Measurements from ENCODE around the gene MRPL48.

MRPL48 gene

GRCh38 chr11:73893041-73893440, 105.4 kb downstream of the MRPL48 start:
- TF ChIP-seq TAF1 (IDR thresholded peaks at IDR 0.05; ENCODE audit: borderline replicate concordance, insufficient read depth, low read length), result no peak
- TF ChIP-seq FOXP2 (optimal IDR thresholded peaks at IDR 0.05; ENCODE audit: borderline replicate concordance, extremely low read depth, extremely low read length, insufficient read depth), result no peak

DNA sequence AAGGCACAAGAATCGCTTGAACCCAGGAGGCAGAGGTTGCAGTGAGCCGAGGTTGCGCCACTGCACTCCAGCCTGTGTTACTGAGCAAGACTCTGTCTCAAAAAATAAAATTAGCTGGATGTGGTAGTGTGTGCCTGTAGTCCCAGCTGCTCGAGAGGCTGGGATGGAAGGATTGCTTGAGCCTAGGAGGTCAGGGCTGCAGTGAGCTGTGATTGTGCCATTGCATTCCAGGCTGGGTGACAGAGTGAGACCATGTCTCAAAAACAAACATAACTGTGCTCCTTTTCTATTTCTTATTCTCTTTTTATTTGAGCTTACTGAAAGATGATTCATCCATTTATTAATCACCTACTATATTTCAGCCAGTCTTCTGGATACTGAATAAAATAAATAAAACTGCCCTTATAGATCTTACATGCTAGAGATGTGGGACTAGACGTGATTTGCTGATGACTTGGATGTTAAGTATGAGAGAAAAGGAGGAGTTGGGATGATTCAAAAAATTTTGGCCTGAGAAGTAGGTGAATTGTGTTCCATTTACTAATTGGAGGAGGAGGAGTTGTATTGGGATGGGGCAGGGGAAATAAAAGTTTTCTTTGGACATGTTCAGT, 107.2 kb downstream of the MRPL48 start:
- TF ChIP-seq, protein P1, sequence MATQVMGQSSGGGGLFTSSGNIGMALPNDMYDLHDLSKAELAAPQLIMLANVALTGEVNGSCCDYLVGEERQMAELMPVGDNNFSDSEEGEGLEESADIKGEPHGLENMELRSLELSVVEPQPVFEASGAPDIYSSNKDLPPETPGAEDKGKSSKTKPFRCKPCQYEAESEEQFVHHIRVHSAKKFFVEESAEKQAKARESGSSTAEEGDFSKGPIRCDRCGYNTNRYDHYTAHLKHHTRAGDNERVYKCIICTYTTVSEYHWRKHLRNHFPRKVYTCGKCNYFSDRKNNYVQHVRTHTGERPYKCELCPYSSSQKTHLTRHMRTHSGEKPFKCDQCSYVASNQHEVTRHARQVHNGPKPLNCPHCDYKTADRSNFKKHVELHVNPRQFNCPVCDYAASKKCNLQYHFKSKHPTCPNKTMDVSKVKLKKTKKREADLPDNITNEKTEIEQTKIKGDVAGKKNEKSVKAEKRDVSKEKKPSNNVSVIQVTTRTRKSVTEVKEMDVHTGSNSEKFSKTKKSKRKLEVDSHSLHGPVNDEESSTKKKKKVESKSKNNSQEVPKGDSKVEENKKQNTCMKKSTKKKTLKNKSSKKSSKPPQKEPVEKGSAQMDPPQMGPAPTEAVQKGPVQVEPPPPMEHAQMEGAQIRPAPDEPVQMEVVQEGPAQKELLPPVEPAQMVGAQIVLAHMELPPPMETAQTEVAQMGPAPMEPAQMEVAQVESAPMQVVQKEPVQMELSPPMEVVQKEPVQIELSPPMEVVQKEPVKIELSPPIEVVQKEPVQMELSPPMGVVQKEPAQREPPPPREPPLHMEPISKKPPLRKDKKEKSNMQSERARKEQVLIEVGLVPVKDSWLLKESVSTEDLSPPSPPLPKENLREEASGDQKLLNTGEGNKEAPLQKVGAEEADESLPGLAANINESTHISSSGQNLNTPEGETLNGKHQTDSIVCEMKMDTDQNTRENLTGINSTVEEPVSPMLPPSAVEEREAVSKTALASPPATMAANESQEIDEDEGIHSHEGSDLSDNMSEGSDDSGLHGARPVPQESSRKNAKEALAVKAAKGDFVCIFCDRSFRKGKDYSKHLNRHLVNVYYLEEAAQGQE (IDR thresholded peaks at IDR 0.05; ENCODE audit: insufficient read depth in 1 of 2, low read depth in 2 of 2, low read length in 2 of 2), result no peak
- TF ChIP-seq POLR2AphosphoS5 (IDR thresholded peaks at IDR 0.05; ENCODE audit: low read depth, low read length) (no peak), SIN3A (IDR thresholded peaks at IDR 0.05; ENCODE audit: borderline replicate concordance, insufficient read depth, low read length) (no peak), FOXP2 (optimal IDR thresholded peaks at IDR 0.05; ENCODE audit: borderline replicate concordance, extremely low read depth, extremely low read length, insufficient read depth) (no peak), TAF1 (IDR thresholded peaks at IDR 0.05; ENCODE audit: borderline replicate concordance, insufficient read depth, low read length) (no peak)

- TF ChIP-seq TAF1 (IDR thresholded peaks at IDR 0.05; ENCODE audit: borderline replicate concordance, insufficient read depth, low read length) (no peak), POLR2AphosphoS5 (IDR thresholded peaks at IDR 0.05; ENCODE audit: low read depth, low read length) (no peak), SIN3A (IDR thresholded peaks at IDR 0.05; ENCODE audit: borderline replicate concordance, insufficient read depth, low read length) (no peak), FOXP2 (optimal IDR thresholded peaks at IDR 0.05; ENCODE audit: borderline replicate concordance, extremely low read depth, extremely low read length, insufficient read depth) (no peak)
- TF ChIP-seq, protein P1 (IDR thresholded peaks at IDR 0.05; ENCODE audit: insufficient read depth in 1 of 2, low read depth in 2 of 2, low read length in 2 of 2), result no peak
Measured at GRCh38 chr11:73902303-73902702, 114.6 kb downstream of the MRPL48 start.

- TF ChIP-seq POLR2AphosphoS5 (IDR thresholded peaks at IDR 0.05; ENCODE audit: low read depth, low read length) (no peak), FOXP2 (optimal IDR thresholded peaks at IDR 0.05; ENCODE audit: borderline replicate concordance, extremely low read depth, extremely low read length, insufficient read depth) (no peak), SIN3A (IDR thresholded peaks at IDR 0.05; ENCODE audit: borderline replicate concordance, insufficient read depth, low read length) (no peak), TAF1 (IDR thresholded peaks at IDR 0.05; ENCODE audit: borderline replicate concordance, insufficient read depth, low read length) (no peak)
- TF ChIP-seq, protein P1 (IDR thresholded peaks at IDR 0.05; ENCODE audit: insufficient read depth in 1 of 2, low read depth in 2 of 2, low read length in 2 of 2), result no peak
Measured at GRCh38 chr11:73907191-73907590, 119.5 kb downstream of the MRPL48 start.

GRCh38 chr11:73912026-73912425, 124.4 kb downstream of the MRPL48 start:
- TF ChIP-seq POLR2AphosphoS5 (IDR thresholded peaks at IDR 0.05; ENCODE audit: low read depth, low read length) (no peak), TAF1 (IDR thresholded peaks at IDR 0.05; ENCODE audit: borderline replicate concordance, insufficient read depth, low read length) (no peak), FOXP2 (optimal IDR thresholded peaks at IDR 0.05; ENCODE audit: borderline replicate concordance, extremely low read depth, extremely low read length, insufficient read depth) (no peak), SIN3A (IDR thresholded peaks at IDR 0.05; ENCODE audit: borderline replicate concordance, insufficient read depth, low read length) (no peak)

DNA sequence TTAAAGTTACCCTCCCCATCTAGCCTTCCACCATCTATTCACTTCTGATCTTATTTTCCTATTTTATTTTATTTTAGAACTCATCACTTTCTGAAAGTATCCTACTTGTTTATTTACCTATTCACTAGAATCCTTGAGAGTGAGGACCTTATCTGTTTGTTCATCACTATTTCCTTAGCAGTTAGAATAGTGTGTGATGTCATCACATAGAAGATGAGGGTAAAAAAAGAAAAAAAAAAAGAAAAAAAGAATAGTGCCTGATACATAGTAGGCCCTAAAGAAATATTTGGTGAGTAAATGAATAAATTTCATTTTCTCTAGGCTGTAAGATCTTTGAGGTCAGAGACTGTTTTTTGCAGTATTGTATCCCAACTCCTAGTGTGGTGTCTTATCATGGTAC, 125.8 kb downstream of the MRPL48 start:
- TF ChIP-seq FOXP2 (optimal IDR thresholded peaks at IDR 0.05; ENCODE audit: borderline replicate concordance, extremely low read depth, extremely low read length, insufficient read depth), result no peak
- TF ChIP-seq SIN3A (IDR thresholded peaks at IDR 0.05; ENCODE audit: borderline replicate concordance, insufficient read depth, low read length), result no peak
- no peak for TF ChIP-seq TAF1 (IDR thresholded peaks at IDR 0.05; ENCODE audit: borderline replicate concordance, insufficient read depth, low read length)

Data from PFSK-1 (cell line).